Uterus (tissue), 4 donors: Measurements from ENCODE around the gene SLC36A1. TPM values are rescaled to one million over a fixed set of nuclear protein-coding genes. Genes with fewer than 3 reads are reported as not detected.

ENCODE experiments used
- DNase-seq, 2 donors: peaks; one replicate each; pipeline ENCODE4 v3.0.0-alpha.2; 2019 to 2020
- H3K27ac ChIP-seq, 2 donors: fragments of 200-600 bp; sonication (generic); 1 replicate in 1 of 2; 2 replicates in 1 of 2; pipeline ENCODE4 v1.5.1; 2016 to 2018
- H3K27me3 ChIP-seq, 2 donors: fragments of 200-600 bp; sonication (generic); one replicate each; pipeline ENCODE4 v1.5.1; 2018 to 2019; ENCODE audit warnings: control low read depth in 1 of 2
- H3K36me3 ChIP-seq, 2 donors: fragments of 200-600 bp; sonication (generic); one replicate each; pipeline ENCODE4 v1.5.1; 2019; ENCODE audit warnings: control low read depth in 1 of 2
- H3K4me1 ChIP-seq, 2 donors: fragments of 200-600 bp; sonication (generic); one replicate each; pipeline ENCODE4 v1.5.1; 2018 to 2019; ENCODE audit warnings: control low read depth in 1 of 2
- H3K4me3 ChIP-seq, 2 donors: fragments of 200-600 bp; sonication (generic); 1 replicate in 1 of 2; 2 replicates in 1 of 2; pipeline ENCODE4 v1.5.1; 2018 to 2019; ENCODE audit warnings: mild to moderate bottlenecking in 1 of 2
- H3K9me3 ChIP-seq, 2 donors: fragments of 200-600 bp; sonication (generic); one replicate each; pipeline ENCODE4 v1.5.1; 2019; ENCODE audit warnings: control low read depth in 1 of 2
- CTCF ChIP-seq, 4 experiments: fragments of 200-600 bp in 2 of 4; fragments of 450-650 bp in 2 of 4; sonication (generic) in 2 of 4; IDR thresholded peaks; one replicate each; pipeline ENCODE4 v1.5.1; 2016 to 2019; ENCODE audit warnings: antibody characterized with exemption in 4 of 4, mild to moderate bottlenecking in 2 of 4, moderate library complexity in 1 of 4
- POLR2A ChIP-seq, 2 donors: fragments of 450-650 bp; IDR thresholded peaks; one replicate each; pipeline ENCODE4 v1.6.1; 2016; ENCODE audit warnings: antibody characterized with exemption in 2 of 2, mild to moderate bottlenecking in 1 of 2, moderate library complexity in 1 of 2
- intact Hi-C: fragments of 100-400 bp; cut with DNase I; formaldehyde crosslinking; loops from one replicate; pipeline ENCODE4 v1.15.1; 2023; ENCODE audit warnings: low total_unique reads
- total RNA-seq, 4 donors: library from RNA; depleted of rRNA in 3 of 4; stranded (reverse); fragments of >200 nt in 3 of 4; gene quantifications; one replicate each; pipeline versions ENCODE4 v1.1.0 to v1.2.4, GENCODE V29; 2014 to 2023
- donor health status: DM: yes; HTN: yes; CAD: no.

The SLC36A1 gene
- total RNA-seq, 4 donors from 2014 or later = 5.0 to 10.1 (median 5.8) TPM

- no peak overlapping the region for H3K27ac ChIP-seq
- H3K9me3 ChIP-seq = no peaks in the 10 kb centered on the region
- H3K4me1 ChIP-seq = no peaks in the 10 kb centered on the region
- H3K4me3 ChIP-seq = no peak overlapping the region
- intact Hi-C loops = no loop called here
- no peaks in the 10 kb centered on the region for H3K27me3 ChIP-seq
- TF ChIP-seq POLR2A (IDR thresholded peaks at IDR 0.05) = no peak
- TF ChIP-seq CTCF (IDR thresholded peaks at IDR 0.05) = no peak
- no peaks in the 10 kb centered on the region for H3K36me3 ChIP-seq
- no peak for DNase-seq
Observed at GRCh38 chr5:151483176-151483575, 35.8 kb downstream of the SLC36A1 start.

GRCh38 chr5:151483647-151484046 lies 36.2 kb downstream of the SLC36A1 start:
- intact Hi-C loops = no loop called here
- no peaks in the 10 kb centered on the region for H3K9me3 ChIP-seq
- TF ChIP-seq CTCF (IDR thresholded peaks at IDR 0.05) (no peak), POLR2A (IDR thresholded peaks at IDR 0.05) (no peak)
- no peak for DNase-seq
- H3K4me1 ChIP-seq = no peaks in the 10 kb centered on the region
- H3K27me3 ChIP-seq = no peaks in the 10 kb centered on the region
- H3K36me3 ChIP-seq = no peaks in the 10 kb centered on the region
- no peak overlapping the region for H3K27ac ChIP-seq
- no peak overlapping the region for H3K4me3 ChIP-seq

GRCh38 chr5:151487544-151487943 lies 40.1 kb downstream of the SLC36A1 start:
- H3K4me1 ChIP-seq = no peaks in the 10 kb centered on the region
- H3K4me3 ChIP-seq = no peak overlapping the region
- H3K36me3 ChIP-seq = no peaks in the 10 kb centered on the region
- H3K9me3 ChIP-seq = no peaks in the 10 kb centered on the region
- TF ChIP-seq POLR2A (IDR thresholded peaks at IDR 0.05) = no peak
- TF ChIP-seq CTCF (IDR thresholded peaks at IDR 0.05) = no peak
- intact Hi-C loops = no loop called here
- no peak for DNase-seq
- H3K27ac ChIP-seq = no peak overlapping the region
- no peaks in the 10 kb centered on the region for H3K27me3 ChIP-seq

GRCh38 chr5:151490627-151491026 lies 43.2 kb downstream of the SLC36A1 start:
- Histone ChIP-seq H3K27me3 (no peaks in the 10 kb centered on the region), H3K4me1 (no peaks in the 10 kb centered on the region), H3K36me3 (no peaks in the 10 kb centered on the region), H3K9me3 (no peaks in the 10 kb centered on the region), H3K4me3 (no peak overlapping the region), H3K27ac (no peak overlapping the region)
- intact Hi-C loops = no loop called here
- no peak for TF ChIP-seq POLR2A (IDR thresholded peaks at IDR 0.05)
- TF ChIP-seq CTCF (IDR thresholded peaks at IDR 0.05) = no peak
- DNase-seq = no peak

- no peak for DNase-seq
- H3K27me3 ChIP-seq = no peaks in the 10 kb centered on the region
- no peaks in the 10 kb centered on the region for H3K4me1 ChIP-seq
- TF ChIP-seq CTCF (IDR thresholded peaks at IDR 0.05) (no peak), POLR2A (IDR thresholded peaks at IDR 0.05) (no peak)
- intact Hi-C loops = no loop called here
- H3K4me3 ChIP-seq = no peak overlapping the region
- no peaks in the 10 kb centered on the region for H3K9me3 ChIP-seq
- no peak overlapping the region for H3K27ac ChIP-seq
- H3K36me3 ChIP-seq = no peaks in the 10 kb centered on the region
Observed at GRCh38 chr5:151491062-151491461, 43.7 kb downstream of the SLC36A1 start.
